Measurements from ENCODE around the gene SLC26A5.

GRCh38 chr7:103369432-103369831 lies 76.6 kb downstream of the SLC26A5 start:
- TF ChIP-seq CTCF (conservative IDR thresholded peaks at IDR 0.05; ENCODE audit: low read depth, low read length) (no peak), EZH2 (IDR thresholded peaks at IDR 0.05; ENCODE audit: low read length, unreplicated experiment) (no peak)
